T-helper 1 cell treated with Interleukin-12 subunit alpha and Interleukin-12 subunit beta and Interleukin-4 antibody, amounts not matched to agents 30 ng/mL and 1 ng/mL, for 36 hours (primary cell): ENCODE data around the gene TEX101. TPM values are rescaled to one million over a fixed set of nuclear protein-coding genes. Genes with fewer than 3 reads are reported as not detected.
"Not testable (repeated sequence)": the region's sequence is repeated elsewhere in the genome, so short reads cannot be mapped to it uniquely, and the experiment has no call there.

Source experiments
- intact Hi-C: fragments of 100-400 bp; cut with micrococcal nuclease; formaldehyde crosslinking; loops from one replicate; pipeline ENCODE4 v1.15.1; 2024
- total RNA-seq: library from RNA; stranded (reverse); gene quantifications from 2 replicates; pipeline ENCODE4 v1.2.3, GENCODE V29; 2022

The TEX101 gene, protein sequence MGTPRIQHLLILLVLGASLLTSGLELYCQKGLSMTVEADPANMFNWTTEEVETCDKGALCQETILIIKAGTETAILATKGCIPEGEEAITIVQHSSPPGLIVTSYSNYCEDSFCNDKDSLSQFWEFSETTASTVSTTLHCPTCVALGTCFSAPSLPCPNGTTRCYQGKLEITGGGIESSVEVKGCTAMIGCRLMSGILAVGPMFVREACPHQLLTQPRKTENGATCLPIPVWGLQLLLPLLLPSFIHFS
- not detected in 2 replicates for total RNA-seq

DNA sequence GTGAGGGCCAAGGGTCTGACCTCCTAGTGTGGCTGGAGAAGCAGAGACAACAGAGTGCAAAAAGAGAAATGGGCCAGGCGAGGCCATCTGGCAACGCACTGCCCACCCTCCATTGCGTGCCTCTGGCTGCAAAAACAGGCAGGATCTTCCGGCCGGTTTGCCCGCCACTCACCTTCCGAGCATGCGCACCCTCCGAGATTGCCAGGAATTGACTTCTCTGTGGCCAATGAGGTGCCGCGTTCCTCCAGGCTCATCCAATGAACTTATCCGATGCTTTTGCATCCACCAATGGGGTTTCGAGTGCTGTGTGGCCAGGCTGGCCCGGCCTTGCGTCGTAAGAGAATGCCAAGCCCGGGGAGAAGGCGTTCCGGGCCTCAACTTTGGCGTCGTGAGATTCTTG, at the start of gene TEX101:
TSS of gene TEX101 (plus strand) at position 337 of the 400 bp plus-strand sequence. CDS start 1,030 bp downstream, outside the sequence.
- intact Hi-C loops: no loop called here

DNA sequence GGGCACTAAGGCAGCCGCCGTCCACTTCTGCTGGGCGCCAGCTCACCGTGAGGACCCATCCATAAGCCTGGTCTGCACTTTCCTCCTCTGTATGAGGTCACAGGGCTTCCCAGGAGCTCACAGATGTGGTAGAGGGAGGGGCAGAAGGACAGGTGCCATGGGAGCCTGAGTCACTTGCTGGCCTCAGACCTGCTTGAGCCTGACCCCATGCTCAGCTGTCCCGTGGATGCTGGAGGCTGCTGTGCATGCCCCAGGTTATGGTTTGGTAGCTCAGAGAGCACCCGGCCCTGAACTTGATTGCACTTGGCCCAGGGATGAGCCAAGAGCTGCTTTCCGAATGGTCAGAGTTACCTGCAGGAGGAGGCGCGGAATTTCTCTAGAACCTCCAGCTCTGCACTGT, 49.0 kb upstream of the TEX101 start:
- intact Hi-C loops: not testable (repeated sequence)

DNA sequence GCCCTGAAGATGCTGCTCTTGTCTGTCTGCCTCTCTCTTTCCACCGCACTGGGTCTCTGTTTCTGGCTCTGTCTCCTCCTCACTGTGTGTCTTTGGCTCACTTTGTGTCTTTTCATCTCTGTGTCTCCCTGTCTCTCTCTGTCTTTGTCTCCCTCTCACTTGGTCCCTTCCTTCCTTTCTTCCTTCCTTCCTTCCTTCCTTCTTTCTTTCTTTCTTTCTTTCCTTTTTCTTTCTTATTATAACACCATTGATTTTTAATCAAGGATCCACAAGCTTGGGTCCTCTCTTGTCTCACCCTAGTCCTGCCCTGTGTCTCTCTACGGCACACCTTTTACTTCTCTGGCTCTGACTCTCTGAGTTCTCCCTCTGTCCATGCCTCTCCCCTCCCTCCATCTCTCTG, 46.9 kb upstream of the TEX101 start:
- intact Hi-C loops: no loop called here

DNA sequence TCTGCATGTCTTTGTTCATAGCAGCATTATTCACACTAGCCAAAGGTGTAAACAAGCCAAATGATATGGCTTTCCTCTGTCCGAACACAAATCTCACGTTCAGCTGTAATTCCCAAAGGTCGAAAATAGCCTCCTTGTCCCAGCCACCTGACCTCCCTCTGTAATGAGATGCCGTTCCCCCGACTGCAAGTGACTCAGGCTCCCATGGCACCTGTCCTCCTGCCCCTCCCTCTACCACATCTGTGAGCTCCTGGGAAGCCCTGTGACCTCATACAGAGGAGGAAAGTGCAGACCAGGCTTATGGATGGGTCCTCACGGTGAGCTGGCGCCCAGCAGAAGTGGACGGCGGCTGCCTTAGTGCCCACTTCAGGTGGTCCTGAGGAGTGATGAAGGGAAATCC, 45.8 kb upstream of the TEX101 start:
- intact Hi-C loops: not testable (repeated sequence)

DNA sequence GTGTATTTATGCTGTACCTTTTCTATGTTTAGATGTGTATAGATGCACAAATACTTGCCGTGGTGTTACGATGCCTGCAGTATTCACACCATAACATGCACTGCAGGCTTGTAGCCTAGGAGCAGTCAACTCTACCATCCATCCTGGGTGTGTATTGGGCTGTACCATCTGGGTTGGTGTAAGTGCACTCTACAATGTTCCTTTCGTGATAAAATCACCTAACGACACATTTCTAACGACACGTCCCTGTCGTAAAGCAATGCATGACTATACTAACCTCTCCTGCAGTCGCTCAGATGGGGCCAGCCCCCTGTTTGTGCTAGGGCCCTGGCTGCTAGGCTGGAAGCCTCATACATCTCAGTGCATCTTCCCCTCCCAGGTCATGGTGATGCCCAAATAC, 42.8 kb upstream of the TEX101 start:
- intact Hi-C loops: no loop called here

DNA sequence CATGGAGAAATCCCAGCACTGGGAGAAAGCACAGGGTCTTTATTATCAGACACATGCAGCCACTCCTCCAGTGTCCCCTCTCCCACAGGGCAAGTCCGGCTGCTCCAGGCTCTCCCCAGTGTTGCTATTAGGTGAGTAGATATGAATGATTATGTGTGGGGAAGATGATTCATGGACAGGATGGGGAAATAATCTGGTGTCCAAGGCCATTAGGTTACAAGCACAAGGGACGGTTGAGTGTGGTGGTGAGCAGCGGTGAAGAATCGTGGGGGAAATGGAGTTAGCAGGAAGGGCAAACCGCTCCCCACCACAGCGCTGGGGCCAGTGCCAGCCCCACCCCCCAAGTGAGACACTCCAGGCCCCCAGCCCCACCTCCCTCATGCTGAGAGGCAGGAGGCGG, 42.2 kb upstream of the TEX101 start:
- intact Hi-C loops: no loop called here

DNA sequence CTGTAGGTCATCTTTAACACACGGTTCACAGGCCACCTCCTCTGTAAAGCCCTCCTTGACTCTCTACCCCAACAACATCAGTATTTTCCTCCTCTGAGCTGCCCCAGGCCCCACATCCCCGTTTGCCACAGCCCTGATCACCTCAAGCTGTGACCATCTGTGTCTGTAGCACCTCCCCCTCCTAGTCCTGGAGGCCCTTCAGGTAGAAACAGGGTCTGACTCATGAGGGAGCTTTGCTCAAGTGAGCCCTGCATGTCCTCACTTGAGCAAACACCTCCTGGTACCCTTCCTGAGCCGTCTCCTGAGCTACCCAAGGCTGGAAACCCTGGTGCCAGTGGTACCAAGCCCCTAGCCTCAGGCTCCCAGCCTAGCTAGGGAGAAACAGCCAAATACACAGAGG, 37.1 kb upstream of the TEX101 start:
- intact Hi-C loops: not testable (repeated sequence)

DNA sequence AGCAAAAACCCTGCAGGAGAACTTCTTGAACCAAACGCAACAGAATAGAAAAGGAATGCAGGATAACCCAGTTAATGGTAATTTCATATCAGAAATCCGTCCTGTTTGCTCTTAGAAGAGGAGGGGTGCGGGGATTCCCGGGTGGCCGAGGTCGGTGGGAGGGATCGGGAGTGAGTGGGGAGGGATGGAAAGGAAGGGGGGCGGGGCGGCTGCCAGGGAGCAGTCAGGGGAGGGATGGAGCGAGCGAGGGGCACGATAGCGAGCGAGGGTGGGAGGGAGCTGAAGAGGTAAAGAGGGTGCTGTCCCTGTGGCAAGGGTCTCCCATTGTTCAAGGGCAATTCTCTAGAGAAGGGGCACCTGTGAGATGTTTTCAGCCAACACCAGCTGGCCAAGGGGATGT, 34.7 kb upstream of the TEX101 start:
- intact Hi-C loops: no loop called here

DNA sequence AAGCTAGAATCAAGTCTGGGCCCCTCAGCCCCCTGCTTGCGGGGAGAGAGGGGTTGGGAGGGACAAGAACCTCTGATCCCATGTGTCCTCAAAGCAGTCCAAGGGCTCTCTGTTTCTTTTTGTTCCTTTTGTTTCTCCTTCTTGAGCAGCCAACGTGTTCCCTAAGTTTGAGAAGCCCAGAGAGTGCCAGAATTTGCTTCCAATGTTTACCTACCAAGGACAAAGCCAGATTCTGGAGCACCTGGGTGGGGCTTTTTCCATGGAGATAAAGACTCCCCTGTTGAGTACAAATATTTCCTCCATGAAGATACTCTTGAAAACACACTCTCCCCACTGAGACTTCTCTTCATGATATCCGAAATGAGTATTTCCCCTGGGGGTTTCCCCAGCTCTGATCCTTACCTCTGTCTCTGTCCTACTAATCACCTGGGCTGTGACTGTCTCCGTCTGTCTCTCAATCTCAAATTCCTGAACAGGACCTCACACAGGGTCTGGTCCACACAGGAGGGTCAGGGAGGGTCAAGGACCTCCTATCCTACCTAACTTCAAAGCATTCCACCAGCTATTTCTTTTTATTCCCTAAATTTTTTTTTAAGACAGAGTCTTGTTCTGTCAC, 33.8 kb upstream of the TEX101 start:
- intact Hi-C loops: no loop called here

DNA sequence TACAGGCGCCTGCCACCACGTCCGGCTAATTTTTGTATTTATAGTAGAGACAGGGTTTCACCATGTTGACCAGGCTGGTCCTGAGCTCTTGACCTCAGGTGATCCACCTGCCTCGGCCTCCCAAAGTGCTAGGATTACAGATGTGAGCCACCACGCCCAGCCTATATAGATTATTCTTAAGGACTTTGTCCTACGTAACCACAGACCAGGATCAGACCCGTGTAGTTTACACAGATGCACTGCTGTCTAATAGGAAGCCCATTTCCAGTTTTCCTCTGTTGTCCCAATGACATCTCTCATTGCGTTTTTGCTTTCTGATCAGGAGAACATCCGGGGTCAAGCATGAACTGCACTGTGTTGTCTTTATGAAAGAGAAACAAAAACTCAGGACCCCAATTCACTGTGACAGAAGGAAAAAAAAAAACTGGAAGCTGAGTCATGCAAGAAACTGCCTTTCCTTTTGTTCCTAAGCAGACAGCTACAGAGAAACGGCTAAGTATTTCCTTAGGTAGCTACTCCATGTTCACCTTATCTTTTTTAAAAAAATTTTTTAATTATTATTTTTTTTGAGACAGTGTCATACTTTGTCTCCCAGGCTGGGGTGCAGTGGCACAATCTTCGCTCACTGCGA, 32.0 kb upstream of the TEX101 start:
- intact Hi-C loops: not testable (repeated sequence)

DNA sequence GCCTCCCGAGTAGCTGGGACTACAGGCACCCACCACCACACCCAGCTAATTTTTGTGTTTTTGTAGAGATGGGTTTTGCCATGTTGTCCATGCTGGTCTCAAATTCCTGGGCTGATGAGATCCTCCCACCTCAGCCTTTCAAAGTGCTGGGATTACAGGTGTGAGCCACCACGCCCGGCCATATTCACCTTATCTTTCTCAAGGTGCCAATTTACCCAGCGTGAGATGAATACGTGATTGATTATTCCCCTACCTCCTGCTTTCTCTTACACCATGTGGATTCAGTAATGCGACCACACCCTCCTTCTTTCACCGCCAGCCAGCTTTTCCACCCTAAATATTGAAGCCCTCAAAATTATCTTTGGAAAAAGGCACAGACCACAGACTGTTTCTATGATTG, 31.4 kb upstream of the TEX101 start:
- intact Hi-C loops: not testable (repeated sequence)

DNA sequence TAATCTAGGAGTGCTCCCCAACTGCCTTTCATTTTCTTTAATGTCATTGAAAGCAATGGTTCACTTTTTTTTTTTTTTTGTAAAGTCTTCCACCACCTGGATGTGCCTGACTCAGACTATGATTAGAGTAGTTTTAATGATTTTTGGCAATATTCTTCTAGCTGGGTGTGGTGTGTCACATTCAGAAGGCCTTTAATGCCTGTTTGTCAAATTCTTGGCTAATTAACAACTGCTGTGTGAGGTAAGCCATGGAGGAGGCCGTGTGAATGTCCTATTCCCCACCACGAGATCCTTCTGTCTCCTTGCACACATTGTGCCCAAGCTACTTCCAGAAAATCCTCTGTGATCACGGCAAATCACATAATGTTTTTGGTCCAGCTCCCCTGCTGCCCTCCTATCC, 30.9 kb upstream of the TEX101 start:
- intact Hi-C loops: not testable (repeated sequence)

DNA sequence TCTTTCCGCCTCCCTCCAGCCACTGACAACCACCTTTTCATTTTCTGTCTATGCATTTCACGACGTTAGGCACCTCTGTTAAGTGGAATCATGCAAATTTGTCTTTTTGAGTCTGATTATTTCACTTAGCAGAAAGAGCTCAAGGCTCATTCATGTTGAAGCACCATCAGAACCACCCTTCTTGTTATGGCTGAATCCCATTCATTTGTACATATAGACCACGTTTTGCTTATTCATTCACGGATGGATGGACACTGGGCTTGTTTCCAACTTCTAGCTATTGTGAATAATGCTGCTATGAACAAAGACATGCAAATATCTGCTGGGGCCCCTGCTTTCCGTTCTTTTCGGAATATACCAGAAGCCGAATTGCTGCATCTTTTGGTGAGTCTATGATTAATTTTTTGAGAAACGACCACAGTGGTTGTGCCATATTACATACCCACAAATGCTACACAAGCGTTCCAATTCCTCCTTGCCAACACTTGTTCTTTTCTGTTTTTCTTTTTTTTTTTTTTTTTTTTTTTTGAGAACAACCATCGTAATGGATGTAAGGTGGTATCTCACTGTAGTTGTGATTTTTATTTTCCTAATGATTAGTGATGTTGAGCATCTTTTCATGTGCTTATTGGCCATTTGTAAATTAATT, 23.7 kb upstream of the TEX101 start:
- intact Hi-C loops: not testable (repeated sequence)

DNA sequence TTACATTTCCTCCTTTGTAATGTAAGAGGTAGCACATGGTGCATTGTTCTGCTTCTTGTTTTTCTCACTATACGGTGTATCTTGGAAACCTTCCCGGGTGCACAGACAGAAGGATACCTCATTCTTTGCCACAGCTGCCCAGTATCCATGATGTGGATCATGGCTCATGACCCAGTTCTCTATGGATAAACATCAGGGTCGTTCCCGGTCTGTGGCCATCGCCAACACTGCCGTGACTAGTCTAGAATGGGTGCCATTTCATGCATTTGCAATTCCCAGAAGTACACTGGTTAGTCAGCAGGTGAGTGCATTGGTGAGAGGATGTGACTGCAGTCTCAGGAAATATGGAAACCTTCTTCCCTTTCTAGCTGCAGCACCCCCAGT, 23.1 kb upstream of the TEX101 start:
- intact Hi-C loops: not testable (repeated sequence)

DNA sequence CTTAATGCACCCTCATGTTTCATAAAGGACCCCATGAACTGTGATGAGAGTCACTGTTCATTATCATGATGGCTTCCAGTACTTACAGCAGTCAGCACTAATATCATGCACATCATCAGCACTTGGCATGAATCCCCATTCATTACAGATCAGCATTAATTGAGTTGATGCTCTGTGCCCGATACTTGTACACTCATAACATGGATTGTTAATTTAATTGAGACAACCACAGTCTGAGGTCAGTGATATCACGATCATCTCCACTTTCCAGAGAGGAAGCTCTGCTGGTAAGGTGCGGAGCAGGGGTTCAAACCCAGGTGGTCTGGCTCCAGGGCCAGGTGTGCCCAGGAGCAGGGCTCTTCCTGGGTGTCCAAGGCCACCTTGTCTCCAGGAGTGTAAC, 21.2 kb upstream of the TEX101 start:
- intact Hi-C loops: not testable (repeated sequence)

DNA sequence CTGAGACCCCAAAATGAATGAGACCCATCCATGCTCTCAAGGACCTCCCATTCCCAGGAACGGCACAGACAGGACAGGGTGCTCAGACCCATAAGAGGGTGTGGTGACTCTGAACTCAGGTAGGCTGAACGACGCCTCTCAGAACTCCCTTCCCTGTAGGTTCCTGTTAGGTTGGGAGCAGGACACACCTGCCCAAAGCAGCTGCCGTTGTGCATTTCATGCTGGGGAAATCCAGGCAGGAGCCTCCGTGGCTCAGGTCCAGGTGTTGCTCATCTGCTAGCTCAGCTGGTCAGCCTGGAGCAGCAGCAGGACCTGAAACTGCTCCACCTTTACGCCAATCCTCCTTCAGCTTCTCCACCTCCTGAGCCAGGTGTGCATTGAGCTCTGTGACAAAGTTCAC, 19.1 kb upstream of the TEX101 start:
- intact Hi-C loops: no loop called here

DNA sequence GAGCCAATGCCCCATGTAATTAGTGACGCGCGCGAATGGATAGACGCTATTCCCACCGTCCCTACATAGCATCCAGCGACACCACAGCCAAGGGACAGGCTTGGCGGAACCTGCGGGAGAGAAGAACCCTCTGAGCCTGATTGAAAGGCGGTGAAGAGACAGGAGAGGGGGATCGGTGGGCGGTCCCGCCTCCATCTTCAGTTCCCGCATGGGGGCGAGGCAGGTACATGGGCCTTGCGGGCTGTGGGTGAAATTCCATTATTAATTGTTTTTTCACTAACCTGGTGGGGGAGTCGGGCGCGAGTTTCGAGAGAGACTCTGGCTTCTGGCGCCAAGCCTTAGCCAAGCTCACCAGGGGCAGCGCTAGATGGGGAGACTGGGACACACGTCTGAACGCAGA, 8.4 kb upstream of the TEX101 start:
- intact Hi-C loops: no loop called here

DNA sequence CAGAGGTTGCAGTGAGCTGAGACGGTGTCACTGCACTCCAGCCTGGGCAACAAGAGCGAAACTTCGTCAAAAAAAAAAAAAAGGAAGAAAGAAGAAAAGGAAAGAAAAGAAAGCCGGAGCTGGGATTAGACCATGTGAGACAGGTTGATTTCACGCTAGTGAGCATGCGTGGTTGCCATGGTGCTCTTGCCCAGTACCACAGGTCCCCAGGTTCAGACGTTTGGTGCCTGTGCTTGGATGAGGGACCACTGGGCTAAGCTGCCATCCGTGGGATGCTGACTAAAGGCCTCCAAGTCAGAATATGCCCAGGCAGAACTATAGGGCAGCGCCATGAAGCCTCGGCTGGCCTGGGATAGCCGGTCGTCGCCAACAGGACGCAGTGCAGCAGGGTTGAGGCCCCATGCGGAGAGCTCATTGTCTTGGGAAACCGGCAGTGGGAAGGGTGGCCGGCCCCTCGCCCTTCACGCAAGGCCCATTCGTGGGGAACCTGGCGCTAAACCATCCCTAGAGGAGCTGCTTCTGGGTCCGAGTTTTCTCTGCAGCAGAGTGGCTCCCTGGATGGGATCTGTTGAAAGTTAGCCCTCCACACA, 7.2 kb upstream of the TEX101 start:
- intact Hi-C loops: no loop called here

DNA sequence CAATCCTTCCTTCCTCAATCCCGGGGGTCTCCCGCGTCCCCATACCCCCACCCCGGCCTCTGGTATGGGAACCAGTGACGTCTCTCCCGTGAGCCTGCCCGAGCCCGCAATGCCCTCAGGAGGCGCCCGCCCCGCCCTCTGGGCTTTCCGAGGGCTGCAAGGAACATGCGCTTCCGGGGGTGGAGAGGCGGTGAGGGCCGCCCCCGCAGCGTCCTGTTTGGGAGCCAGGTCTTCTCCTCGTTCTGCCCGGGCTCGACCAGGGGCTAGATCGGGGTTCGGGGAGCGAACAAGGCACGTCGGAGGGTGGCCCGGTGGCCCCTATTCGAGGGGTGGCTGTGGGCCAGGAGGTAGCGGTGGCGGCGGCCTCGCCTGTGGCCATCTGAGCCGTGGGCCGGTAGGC, 6.6 kb upstream of the TEX101 start:
- intact Hi-C loops: no loop called here

DNA sequence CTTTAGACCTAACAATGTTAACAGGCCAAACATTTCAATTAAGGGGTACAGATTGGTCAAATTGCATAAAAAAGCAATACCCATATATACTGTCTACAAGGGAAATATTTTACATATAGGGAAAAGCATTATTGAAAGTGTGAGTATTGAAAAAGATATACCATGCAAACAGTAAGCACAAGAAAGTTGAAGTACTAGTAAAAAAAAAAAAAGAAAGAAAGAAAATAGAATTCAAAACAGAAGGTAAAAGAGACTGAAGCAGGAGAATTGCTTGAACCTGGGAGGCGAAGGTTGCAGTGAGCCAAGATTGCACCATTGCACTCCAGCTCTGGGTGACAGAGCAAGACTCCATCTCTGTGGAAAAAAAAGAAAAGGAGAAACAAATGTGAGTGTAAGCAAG, 5.3 kb upstream of the TEX101 start:
- intact Hi-C loops: no loop called here

DNA sequence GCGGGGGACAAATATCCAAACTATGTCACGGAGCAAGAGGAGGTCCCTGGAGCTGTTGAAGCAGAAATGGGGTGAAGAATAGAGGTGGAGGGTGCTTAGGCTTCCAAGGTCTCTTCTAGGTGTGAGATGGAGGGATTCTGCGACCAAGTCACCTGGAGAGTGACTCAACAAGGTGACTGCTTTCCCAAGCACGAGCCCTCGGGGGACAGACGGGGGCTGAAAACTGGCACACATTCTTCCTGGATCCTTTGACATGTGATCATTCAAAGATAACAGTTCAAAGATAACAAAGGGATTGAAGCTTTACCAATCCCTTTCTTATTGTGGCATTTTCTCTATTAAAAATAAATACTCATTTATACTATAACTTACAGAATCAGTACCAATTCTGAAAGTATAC, 2.2 kb upstream of the TEX101 start:
- intact Hi-C loops: no loop called here
